ENCODE measurements around the gene ST7L. TPM values are rescaled to one million over a fixed set of nuclear protein-coding genes. Genes with fewer than 3 reads are reported as not detected.

The ST7L gene
- total RNA-seq (2014; rRNA removed) = 13.8 and 17.5 TPM in 2 replicates
- percentile 78 among the genes with signal in this experiment for Bru-seq, nascent RNA
- percentile 72 among the genes with signal in this experiment for BruChase-seq, experiment 1, labeled RNA remaining after a 6-hour chase
- BruChase-seq, experiment 2, labeled RNA remaining after a 2-hour chase = percentile 80 among the genes with signal in this experiment
- long read RNA-seq, full-length matches to known transcripts = 21 of 54 reads
- long read RNA-seq, partial matches to known transcripts = 5 of 54 reads
- long read RNA-seq, other reads (novel, unspliced or antisense) = 28 of 54 reads

GRCh38 chr1:112618721-112619517, at the start of gene ST7L:
ST7L (minus strand) TSS chr1:112619141; CDS start chr1:112619113, 28 bp downstream.
- Histone ChIP-seq H3K27ac (ENCODE audit: low read length) (peak within 1 kb of the TSS; percentile 93), H3K27me3 (ENCODE audit: low read length) (no peaks in the 10 kb centered on the region), H3K36me3 (ENCODE audit: low read depth, low read length) (peaks cover 5% of the 10 kb centered on the region), H3K4me3 (ENCODE audit: low read length) (peak within 1 kb of the TSS; percentile 90), H3K4me2 (ENCODE audit: low read length) (peak within 1 kb of the TSS; percentile 97), H3F3A (ENCODE audit: low read length, unreplicated experiment) (no peaks in the 10 kb centered on the region), H4K20me1 (ENCODE audit: low read length) (peaks cover 27% of the 10 kb centered on the region), H3K4me1 (ENCODE audit: insufficient read depth, low read length) (peaks cover 22% of the 10 kb centered on the region), H2AFZ (ENCODE audit: low read length) (peak within 1 kb of the TSS; percentile 96), H3K9me3 (ENCODE audit: low read length) (no peaks in the 10 kb centered on the region), H3K9ac (ENCODE audit: low read length) (peak within 1 kb of the TSS; percentile 99), H3K9me2 (replicated peaks; ENCODE audit: low read length) (no peaks in the 10 kb centered on the region), H3K79me2 (ENCODE audit: low read length) (peaks cover 92% of the 10 kb centered on the region)
- TF ChIP-seq EZH2phosphoT487 (IDR thresholded peaks at IDR 0.05; ENCODE audit: borderline replicate concordance, low read length) = no peak
- TF ChIP-seq EZH2 (IDR thresholded peaks at IDR 0.05; ENCODE audit: low read length, unreplicated experiment) = no peak
- TF ChIP-seq CTCF (conservative IDR thresholded peaks at IDR 0.05; ENCODE audit: low read depth, low read length) = no peak
- CTCF ChIA-PET = interaction anchor here (0.7 to 1.1 kb wide), 2 partner anchors 117 to 250 kb away, joined by 3 read pairs; no protein-coding TSS in a partner anchor
- TSS peak; percentile 54 for BruUV-seq (replicated peaks)
- POLR2A ChIA-PET (ENCODE audit: unreplicated experiment) = interaction anchor here (0.6 to 1.1 kb wide), 4 partner anchors 96 to 771 kb away, joined by 3 to 10 read pairs (median 3); partner anchors contain the start of genes MAGI3 and PPM1J
- DNase-seq (peak; percentile 63), ATAC-seq (peak; percentile 66)
- intact Hi-C loops (cut with micrococcal nuclease) = loop anchor here (1.0 kb wide), 2 partner anchors 88 to 225 kb away; partner anchors contain the start of gene RHOC

GRCh38 chr1:112666946-112667345, 48.0 kb upstream of the ST7L start:
- Histone ChIP-seq H3K9me2 (replicated peaks; ENCODE audit: low read length) (no peaks in the 10 kb centered on the region), H3F3A (ENCODE audit: low read length, unreplicated experiment) (no peaks in the 10 kb centered on the region), H3K36me3 (ENCODE audit: low read depth, low read length) (peaks cover 58% of the 10 kb centered on the region), H3K9me3 (ENCODE audit: low read length) (no peaks in the 10 kb centered on the region), H3K79me2 (ENCODE audit: low read length) (no peaks in the 10 kb centered on the region), H3K4me2 (ENCODE audit: low read length) (no peak overlapping the region), H2AFZ (ENCODE audit: low read length) (no peak overlapping the region), H3K4me1 (ENCODE audit: insufficient read depth, low read length) (no peaks in the 10 kb centered on the region), H4K20me1 (ENCODE audit: low read length) (no peaks in the 10 kb centered on the region), H3K9ac (ENCODE audit: low read length) (no peak overlapping the region), H3K27me3 (ENCODE audit: low read length) (no peaks in the 10 kb centered on the region), H3K4me3 (ENCODE audit: low read length) (no peak overlapping the region), H3K27ac (ENCODE audit: low read length) (no peak overlapping the region)
- BruUV-seq (replicated peaks) = no TSS peak
- TF ChIP-seq EZH2 (IDR thresholded peaks at IDR 0.05; ENCODE audit: low read length, unreplicated experiment) (no peak), CTCF (conservative IDR thresholded peaks at IDR 0.05; ENCODE audit: low read depth, low read length) (no peak), EZH2phosphoT487 (IDR thresholded peaks at IDR 0.05; ENCODE audit: borderline replicate concordance, low read length) (no peak)
- ChIA-PET CTCF (no interaction called here), POLR2A (ENCODE audit: unreplicated experiment) (no interaction called here)
- no peak for ATAC-seq
- intact Hi-C loops (cut with micrococcal nuclease) = no loop called here
- no peak for DNase-seq

Measured in PC-3 (cell line).